Endothelial cell (in vitro differentiated cells): ENCODE data around the gene OR2B2. TPM values are rescaled to one million over a fixed set of nuclear protein-coding genes. Genes with fewer than 3 reads are reported as not detected.
"Not testable (repeated sequence)": the region's sequence is repeated elsewhere in the genome, so short reads cannot be mapped to it uniquely, and the experiment has no call there.

Experiments used
- DNase-seq: peaks from one replicate; pipeline ENCODE4 v3.0.0; 2021; ENCODE audit warnings: low spot score
- H3K27ac Mint-ChIP-seq: one replicate; pipeline ENCODE4 v1.8.0; 2021; ENCODE audit warnings: mixed read lengths, inconsistent platforms; ENCODE audit not compliant: unreplicated experiment
- H3K27me3 Mint-ChIP-seq: one replicate; pipeline ENCODE4 v1.8.0; 2021; ENCODE audit warnings: mild to moderate bottlenecking, moderate library complexity, mixed read lengths, inconsistent platforms; ENCODE audit not compliant: unreplicated experiment
- H3K36me3 Mint-ChIP-seq: one replicate; pipeline ENCODE4 v1.8.0; 2021; ENCODE audit warnings: mild to moderate bottlenecking, low read depth, mixed read lengths, inconsistent platforms; ENCODE audit not compliant: unreplicated experiment
- H3K4me1 Mint-ChIP-seq: one replicate; pipeline ENCODE4 v1.8.0; 2021; ENCODE audit warnings: mild to moderate bottlenecking, mixed read lengths, inconsistent platforms; ENCODE audit not compliant: unreplicated experiment
- H3K4me3 Mint-ChIP-seq: one replicate; pipeline ENCODE4 v1.8.0; 2021; ENCODE audit warnings: mild to moderate bottlenecking, mixed read lengths, inconsistent platforms; ENCODE audit not compliant: unreplicated experiment
- H3K9me3 Mint-ChIP-seq: one replicate; pipeline ENCODE4 v1.8.0; 2021; ENCODE audit warnings: mixed read lengths, inconsistent platforms; ENCODE audit not compliant: unreplicated experiment
- total RNA-seq: library from RNA; stranded (reverse); fragmentation: NEBNext Ultra II Directional; extraction: Animal tissue kit (Norgen Biotek cat#: 25700); gene quantifications from one replicate; pipeline ENCODE4 v1.2.1, GENCODE V29; 2021; ENCODE audit not compliant: unreplicated experiment
- TF ChIP-seq, protein P1 (sequence below): fragments of 200-600 bp; sonication (generic); IDR thresholded peaks from one replicate; pipeline ENCODE4 v1.5.0; 2021; ENCODE audit warnings: antibody characterized with exemption; ENCODE audit not compliant: unreplicated experiment

OR2B2 gene
- total RNA-seq, 1 donor from 2014 or later: not detected

DNA sequence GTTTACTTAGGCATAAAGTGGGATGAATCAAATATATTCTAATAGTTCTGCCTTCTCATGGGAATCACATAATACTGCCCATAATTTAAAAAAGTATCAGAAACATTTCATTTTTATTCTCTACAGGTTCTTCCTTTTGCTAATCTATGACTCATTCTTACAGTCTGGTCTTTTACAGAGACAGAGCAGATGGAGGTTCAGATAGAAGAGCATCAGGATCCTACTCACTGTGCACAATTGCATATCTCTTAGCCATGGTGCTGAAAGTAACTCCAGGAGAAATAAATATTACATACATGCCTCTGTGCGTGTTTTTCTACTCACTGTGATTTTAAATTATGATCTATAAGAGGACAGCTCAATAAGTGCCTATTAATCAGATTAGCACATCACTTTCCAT, 28.6 kb upstream of the OR2B2 start:
- TF ChIP-seq, protein P1, sequence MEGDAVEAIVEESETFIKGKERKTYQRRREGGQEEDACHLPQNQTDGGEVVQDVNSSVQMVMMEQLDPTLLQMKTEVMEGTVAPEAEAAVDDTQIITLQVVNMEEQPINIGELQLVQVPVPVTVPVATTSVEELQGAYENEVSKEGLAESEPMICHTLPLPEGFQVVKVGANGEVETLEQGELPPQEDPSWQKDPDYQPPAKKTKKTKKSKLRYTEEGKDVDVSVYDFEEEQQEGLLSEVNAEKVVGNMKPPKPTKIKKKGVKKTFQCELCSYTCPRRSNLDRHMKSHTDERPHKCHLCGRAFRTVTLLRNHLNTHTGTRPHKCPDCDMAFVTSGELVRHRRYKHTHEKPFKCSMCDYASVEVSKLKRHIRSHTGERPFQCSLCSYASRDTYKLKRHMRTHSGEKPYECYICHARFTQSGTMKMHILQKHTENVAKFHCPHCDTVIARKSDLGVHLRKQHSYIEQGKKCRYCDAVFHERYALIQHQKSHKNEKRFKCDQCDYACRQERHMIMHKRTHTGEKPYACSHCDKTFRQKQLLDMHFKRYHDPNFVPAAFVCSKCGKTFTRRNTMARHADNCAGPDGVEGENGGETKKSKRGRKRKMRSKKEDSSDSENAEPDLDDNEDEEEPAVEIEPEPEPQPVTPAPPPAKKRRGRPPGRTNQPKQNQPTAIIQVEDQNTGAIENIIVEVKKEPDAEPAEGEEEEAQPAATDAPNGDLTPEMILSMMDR: no peak
- no peak overlapping the region for H3K4me3 Mint-ChIP-seq
- H3K27me3 Mint-ChIP-seq: peaks cover 1% of the 10 kb centered on the region
- H3K36me3 Mint-ChIP-seq: no peaks in the 10 kb centered on the region
- no peak for DNase-seq
- H3K9me3 Mint-ChIP-seq: no peaks in the 10 kb centered on the region
- H3K4me1 Mint-ChIP-seq: peaks cover 16% of the 10 kb centered on the region
- H3K27ac Mint-ChIP-seq: no peak overlapping the region

GRCh38 chr6:27931209-27931608, 19.0 kb upstream of the OR2B2 start:
- no peaks in the 10 kb centered on the region for H3K27me3 Mint-ChIP-seq
- no peak for DNase-seq
- TF ChIP-seq, protein P1: no peak
- peaks cover 6% of the 10 kb centered on the region for H3K9me3 Mint-ChIP-seq
- no peak overlapping the region for H3K4me3 Mint-ChIP-seq
- no peak overlapping the region for H3K27ac Mint-ChIP-seq
- H3K36me3 Mint-ChIP-seq: no peaks in the 10 kb centered on the region
- no peaks in the 10 kb centered on the region for H3K4me1 Mint-ChIP-seq

DNA sequence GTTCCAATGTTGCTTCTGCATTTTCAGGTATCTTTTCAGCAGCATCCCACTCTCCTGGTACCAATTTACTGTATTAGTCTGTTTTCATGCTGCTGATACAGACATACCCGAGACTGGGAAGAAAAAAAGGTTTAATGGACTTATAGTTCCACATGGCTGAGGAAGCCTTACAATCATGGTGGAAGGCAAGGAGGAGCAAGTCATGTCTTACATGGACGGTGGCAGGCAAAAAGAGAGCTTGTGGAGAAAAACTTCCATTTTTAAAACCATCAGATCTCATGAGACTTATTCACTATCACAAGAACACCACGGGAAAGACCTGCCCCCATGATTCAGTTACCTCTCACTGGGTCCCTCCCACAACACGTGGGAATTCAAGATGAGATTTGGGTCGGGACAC, 17.7 kb upstream of the OR2B2 start:
- not testable (repeated sequence) for H3K4me1 Mint-ChIP-seq, H3K4me3 Mint-ChIP-seq, H3K9me3 Mint-ChIP-seq, DNase-seq, H3K27me3 Mint-ChIP-seq, H3K27ac Mint-ChIP-seq, H3K36me3 Mint-ChIP-seq

DNA sequence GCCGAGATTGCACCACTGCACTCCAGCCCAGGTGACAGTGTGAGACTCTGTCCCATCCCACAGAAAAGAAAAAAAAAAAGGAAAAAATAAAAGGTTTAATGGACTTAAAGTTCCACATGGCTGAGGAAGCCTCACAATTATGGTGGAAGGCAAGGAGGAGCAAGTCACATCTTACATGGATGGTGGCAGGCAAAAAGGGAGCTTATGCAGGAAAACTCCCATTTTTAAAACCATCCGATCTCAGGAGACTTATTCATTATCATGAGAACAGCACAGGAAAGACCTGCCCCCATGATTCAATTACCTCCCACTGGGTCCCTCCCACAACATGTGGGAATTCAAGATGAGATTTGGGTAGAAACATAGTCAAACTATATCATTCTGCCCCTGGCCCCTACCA, 15.8 kb upstream of the OR2B2 start:
- H3K9me3 Mint-ChIP-seq, DNase-seq, H3K27ac Mint-ChIP-seq, H3K4me3 Mint-ChIP-seq, H3K4me1 Mint-ChIP-seq, H3K36me3 Mint-ChIP-seq, H3K27me3 Mint-ChIP-seq: not testable (repeated sequence)

GRCh38 chr6:27924179-27924578, 12.0 kb upstream of the OR2B2 start:
- no peak for DNase-seq
- H3K27me3 Mint-ChIP-seq: peaks cover 2% of the 10 kb centered on the region
- no peaks in the 10 kb centered on the region for H3K36me3 Mint-ChIP-seq
- H3K9me3 Mint-ChIP-seq: no peaks in the 10 kb centered on the region
- H3K27ac Mint-ChIP-seq: no peak overlapping the region
- peaks cover 3% of the 10 kb centered on the region for H3K4me1 Mint-ChIP-seq
- no peak overlapping the region for H3K4me3 Mint-ChIP-seq
- TF ChIP-seq, protein P1: no peak

DNA sequence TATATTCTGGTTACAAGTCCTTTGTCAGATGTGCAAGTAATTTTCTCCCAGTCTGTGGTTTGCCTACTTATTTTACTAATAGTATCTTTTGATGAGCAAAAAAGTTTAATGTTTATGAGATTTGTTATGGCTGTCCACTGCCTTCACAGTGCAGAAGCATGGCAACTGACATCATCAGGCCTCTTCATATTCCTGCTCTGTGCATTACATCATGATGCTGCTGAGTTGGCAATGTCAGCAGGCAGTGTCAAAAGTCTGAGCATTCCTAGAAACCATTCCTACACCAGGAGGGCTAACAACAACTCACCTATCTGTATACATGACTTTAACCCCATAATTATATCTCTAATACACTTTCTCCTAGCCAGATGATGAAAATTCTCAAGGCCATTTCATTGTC, 10.8 kb upstream of the OR2B2 start:
- TF ChIP-seq, protein P1: no peak
- Mint-ChIP-seq H3K9me3 (no peaks in the 10 kb centered on the region), H3K27ac (no peak overlapping the region), H3K4me1 (peaks cover 3% of the 10 kb centered on the region), H3K36me3 (no peaks in the 10 kb centered on the region), H3K27me3 (peaks cover 2% of the 10 kb centered on the region), H3K4me3 (no peak overlapping the region)
- DNase-seq: no peak
